ENCODE results near the gene BBOX1. TPM values are rescaled to one million over a fixed set of nuclear protein-coding genes. Genes with fewer than 3 reads are reported as not detected.
"Not testable (repeated sequence)": the region's sequence is repeated elsewhere in the genome, so short reads cannot be mapped to it uniquely, and the experiment has no call there.

BBOX1 gene
- total RNA-seq, 1 donor from 2014 or later: not detected

DNA sequence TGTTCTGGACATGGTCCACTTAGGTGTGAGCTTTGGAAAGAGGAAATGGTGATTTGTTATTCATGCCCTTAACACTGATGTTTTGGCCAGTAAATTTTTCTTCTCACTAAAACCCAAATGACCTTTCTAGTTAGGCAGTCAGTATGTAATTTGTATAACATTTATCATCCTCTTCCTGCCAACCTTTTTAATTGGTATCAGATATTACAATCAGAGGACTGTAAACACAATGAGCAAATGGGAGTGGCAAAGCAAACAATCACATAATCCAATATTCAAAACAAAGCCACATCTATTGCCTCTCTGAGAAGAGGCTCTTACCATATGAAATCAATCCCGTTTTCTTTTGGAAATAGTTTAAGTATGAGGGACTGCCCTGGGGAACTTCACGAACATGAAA lies 49.1 kb downstream of the BBOX1 start:
- Mint-ChIP-seq H3K4me1 (ENCODE audit: low read depth) (peaks cover 6% of the 10 kb centered on the region), H3K36me3 (ENCODE audit: insufficient read depth) (peaks cover 9% of the 10 kb centered on the region), H3K4me3 (ENCODE audit: low read depth) (no peak overlapping the region), H3K9me3 (ENCODE audit: low read depth) (peaks cover 13% of the 10 kb centered on the region), H3K27ac (no peak overlapping the region), H3K27me3 (no peaks in the 10 kb centered on the region)
- TF ChIP-seq, protein P1, sequence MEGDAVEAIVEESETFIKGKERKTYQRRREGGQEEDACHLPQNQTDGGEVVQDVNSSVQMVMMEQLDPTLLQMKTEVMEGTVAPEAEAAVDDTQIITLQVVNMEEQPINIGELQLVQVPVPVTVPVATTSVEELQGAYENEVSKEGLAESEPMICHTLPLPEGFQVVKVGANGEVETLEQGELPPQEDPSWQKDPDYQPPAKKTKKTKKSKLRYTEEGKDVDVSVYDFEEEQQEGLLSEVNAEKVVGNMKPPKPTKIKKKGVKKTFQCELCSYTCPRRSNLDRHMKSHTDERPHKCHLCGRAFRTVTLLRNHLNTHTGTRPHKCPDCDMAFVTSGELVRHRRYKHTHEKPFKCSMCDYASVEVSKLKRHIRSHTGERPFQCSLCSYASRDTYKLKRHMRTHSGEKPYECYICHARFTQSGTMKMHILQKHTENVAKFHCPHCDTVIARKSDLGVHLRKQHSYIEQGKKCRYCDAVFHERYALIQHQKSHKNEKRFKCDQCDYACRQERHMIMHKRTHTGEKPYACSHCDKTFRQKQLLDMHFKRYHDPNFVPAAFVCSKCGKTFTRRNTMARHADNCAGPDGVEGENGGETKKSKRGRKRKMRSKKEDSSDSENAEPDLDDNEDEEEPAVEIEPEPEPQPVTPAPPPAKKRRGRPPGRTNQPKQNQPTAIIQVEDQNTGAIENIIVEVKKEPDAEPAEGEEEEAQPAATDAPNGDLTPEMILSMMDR (IDR thresholded peaks at IDR 0.05; ENCODE audit: unreplicated experiment): no peak
- no peak for DNase-seq (ENCODE audit: low spot score, unreplicated experiment)

- H3K36me3 Mint-ChIP-seq (ENCODE audit: insufficient read depth): not testable (repeated sequence)
These were observed 49.8 kb downstream of the BBOX1 start for GRCh38 chr11:27090357-27090948.

DNA sequence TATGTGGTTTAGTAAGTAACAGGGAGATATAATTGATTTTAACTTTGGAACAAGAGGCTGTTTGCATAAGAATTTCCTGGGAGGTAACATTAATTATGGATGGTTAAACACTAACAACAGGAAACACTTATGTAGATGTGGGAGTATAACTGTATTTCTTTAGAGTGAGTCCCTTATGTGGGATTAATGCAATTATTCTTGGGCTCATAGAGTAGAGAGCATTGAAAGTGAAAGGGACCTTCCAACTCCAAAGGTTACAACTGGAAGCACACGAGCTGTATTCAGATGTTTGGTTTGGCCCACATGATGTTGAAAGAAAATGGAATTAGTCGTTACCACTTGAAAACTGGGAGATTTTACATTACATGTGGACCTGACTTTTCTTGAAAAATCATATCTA lies 53.5 kb downstream of the BBOX1 start:
- TF ChIP-seq, protein P1 (IDR thresholded peaks at IDR 0.05; ENCODE audit: unreplicated experiment): no peak
- H3K4me1 Mint-ChIP-seq (ENCODE audit: low read depth): no peaks in the 10 kb centered on the region
- H3K27me3 Mint-ChIP-seq: no peaks in the 10 kb centered on the region
- no peak overlapping the region for H3K27ac Mint-ChIP-seq
- DNase-seq (ENCODE audit: low spot score, unreplicated experiment): no peak
- peaks cover 13% of the 10 kb centered on the region for H3K9me3 Mint-ChIP-seq (ENCODE audit: low read depth)
- peaks cover 9% of the 10 kb centered on the region for H3K36me3 Mint-ChIP-seq (ENCODE audit: insufficient read depth)
- no peak overlapping the region for H3K4me3 Mint-ChIP-seq (ENCODE audit: low read depth)

More at GRCh38 chr11:27090357-27090948, 49.8 kb downstream of the BBOX1 start:
- H3K4me3 Mint-ChIP-seq (ENCODE audit: low read depth); H3K4me1 Mint-ChIP-seq (ENCODE audit: low read depth); DNase-seq (ENCODE audit: low spot score, unreplicated experiment); H3K27ac Mint-ChIP-seq; H3K27me3 Mint-ChIP-seq: not testable (repeated sequence)
- H3K9me3 Mint-ChIP-seq (ENCODE audit: low read depth): peaks cover 13% of the 10 kb centered on the region

DNA sequence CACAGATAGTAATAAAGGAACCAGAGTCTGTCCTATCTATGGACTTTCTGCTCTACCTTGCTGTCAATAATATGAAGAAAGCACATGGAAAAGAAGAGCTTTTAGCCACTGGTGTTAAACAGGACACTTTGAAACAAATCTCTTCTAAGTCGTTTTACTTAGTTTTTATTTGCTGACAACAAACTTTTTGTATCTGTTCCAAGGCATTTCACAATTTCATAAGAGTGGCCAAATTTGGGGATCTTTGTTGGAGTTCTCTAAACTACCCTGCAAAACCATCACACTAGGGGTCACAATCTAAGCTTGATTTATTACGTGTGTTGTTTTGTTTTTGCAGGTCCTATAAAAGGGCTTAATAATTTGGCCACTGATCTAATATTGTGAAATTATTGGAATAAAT lies 54.4 kb downstream of the BBOX1 start:
- Mint-ChIP-seq H3K27ac (no peak overlapping the region), H3K4me1 (ENCODE audit: low read depth) (no peaks in the 10 kb centered on the region), H3K27me3 (no peaks in the 10 kb centered on the region), H3K4me3 (ENCODE audit: low read depth) (no peak overlapping the region), H3K36me3 (ENCODE audit: insufficient read depth) (peaks cover 7% of the 10 kb centered on the region), H3K9me3 (ENCODE audit: low read depth) (peaks cover 10% of the 10 kb centered on the region)
- DNase-seq (ENCODE audit: low spot score, unreplicated experiment): no peak
- TF ChIP-seq, protein P1 (IDR thresholded peaks at IDR 0.05; ENCODE audit: unreplicated experiment): no peak

DNA sequence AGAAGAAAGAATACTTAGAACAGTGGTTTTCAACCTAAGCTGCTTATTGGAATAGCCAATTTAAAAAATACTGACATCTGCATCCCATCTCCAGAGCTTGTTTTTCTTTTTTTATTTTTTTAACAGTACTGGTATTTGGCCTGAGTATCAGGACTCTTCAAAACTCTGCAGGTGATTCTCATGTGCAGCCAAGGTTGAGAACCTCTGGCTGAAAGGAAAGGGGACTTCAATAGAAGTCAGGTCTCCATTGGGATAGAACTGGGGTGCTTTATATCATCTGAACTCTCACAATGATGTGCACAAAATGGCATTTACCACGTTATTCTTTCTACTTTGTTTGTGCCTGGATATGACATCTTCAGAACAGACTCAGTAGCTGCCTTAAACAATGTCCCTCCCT lies 55.3 kb downstream of the BBOX1 start:
- no peak for DNase-seq (ENCODE audit: low spot score, unreplicated experiment)
- H3K27ac Mint-ChIP-seq: no peak overlapping the region
- H3K36me3 Mint-ChIP-seq (ENCODE audit: insufficient read depth): peaks cover 3% of the 10 kb centered on the region
- no peaks in the 10 kb centered on the region for H3K4me1 Mint-ChIP-seq (ENCODE audit: low read depth)
- TF ChIP-seq, protein P1 (IDR thresholded peaks at IDR 0.05; ENCODE audit: unreplicated experiment): no peak
- H3K4me3 Mint-ChIP-seq (ENCODE audit: low read depth): no peak overlapping the region
- peaks cover 4% of the 10 kb centered on the region for H3K9me3 Mint-ChIP-seq (ENCODE audit: low read depth)
- no peaks in the 10 kb centered on the region for H3K27me3 Mint-ChIP-seq

- H3K4me1 Mint-ChIP-seq (ENCODE audit: low read depth): no peaks in the 10 kb centered on the region
- no peak overlapping the region for H3K4me3 Mint-ChIP-seq (ENCODE audit: low read depth)
- H3K27ac Mint-ChIP-seq: no peak overlapping the region
- H3K9me3 Mint-ChIP-seq (ENCODE audit: low read depth): no peaks in the 10 kb centered on the region
- H3K27me3 Mint-ChIP-seq: no peaks in the 10 kb centered on the region
- TF ChIP-seq, protein P1 (IDR thresholded peaks at IDR 0.05; ENCODE audit: unreplicated experiment): no peak
- no peak for DNase-seq (ENCODE audit: low spot score, unreplicated experiment)
- no peaks in the 10 kb centered on the region for H3K36me3 Mint-ChIP-seq (ENCODE audit: insufficient read depth)
These were observed 56.9 kb downstream of the BBOX1 start for GRCh38 chr11:27097551-27097950.

All from progenitor cell of endocrine pancreas (in vitro differentiated cells).